Measurements from ENCODE around the gene LHX6. TPM values are rescaled to one million over a fixed set of nuclear protein-coding genes. Genes with fewer than 3 reads are reported as not detected.

Gene LHX6
- total and polyA plus RNA-seq, 2 of the 8 experiments (the other 6 are each of a cell fraction or from before 2014, with no cell fraction given), result 0.92 to 1.2 TPM

DNA sequence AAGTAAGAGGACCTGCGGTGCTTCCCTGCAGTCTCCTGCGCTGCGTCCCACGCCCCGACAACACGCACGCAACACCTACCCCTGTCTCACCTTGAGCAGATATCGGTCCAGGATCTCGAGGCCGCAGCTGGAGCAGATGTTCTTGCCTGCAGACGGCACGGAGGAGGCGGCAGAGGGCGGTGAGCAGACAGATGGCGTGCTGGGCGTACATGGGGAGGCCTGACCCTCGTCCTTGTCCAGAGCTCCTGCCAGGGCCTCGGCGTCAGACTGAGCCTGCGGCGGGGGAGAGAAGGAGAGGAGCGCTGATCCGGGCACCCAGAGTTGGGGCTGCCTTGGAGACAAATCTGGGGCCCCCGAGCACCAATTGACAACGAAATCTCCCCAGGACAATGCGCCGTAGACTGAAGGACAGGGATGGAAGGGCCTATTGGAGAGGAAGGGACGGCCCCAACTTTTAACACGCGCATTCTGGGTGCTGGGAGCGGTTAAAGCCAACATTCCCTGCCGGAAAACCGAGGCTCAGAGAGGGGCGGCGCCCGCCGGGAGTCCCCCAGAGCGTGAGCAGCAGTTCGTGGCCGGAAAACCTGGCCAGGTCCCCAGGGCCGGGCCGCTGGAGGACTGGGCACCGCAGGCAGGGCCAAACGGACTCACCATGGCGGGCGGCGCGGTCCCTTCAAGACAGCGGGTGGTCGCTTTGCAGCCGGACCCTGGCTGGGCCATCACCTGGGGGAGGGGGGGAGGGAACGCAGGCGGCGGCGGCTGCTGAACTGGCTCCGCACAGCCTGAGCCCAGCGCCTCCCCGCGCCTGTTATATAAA is 1.8 kb downstream of the LHX6 start:
- Histone ChIP-seq H3K9me3 (ENCODE audit: insufficient read depth in 2 of 2, low read depth in 1 of 2, low read length in 1 of 2) (no peaks in the 10 kb centered on the region), H3K79me2 (ENCODE audit: control insufficient read depth in 1 of 2, insufficient read depth in 2 of 2, low read length in 2 of 2) (no peaks in the 10 kb centered on the region), H4K8ac (ENCODE audit: extremely low read depth, insufficient read depth, low read length) (no peak overlapping the region), H4K20me1 (replicated peaks in 1 of 2; ENCODE audit: control insufficient read depth in 1 of 2, insufficient read depth in 2 of 2, low read length in 2 of 2) (peaks cover 11 to 34% of the 10 kb centered on the region in 2 experiments), H4K91ac (replicated peaks; ENCODE audit: insufficient read length, low read length) (peak overlapping the region; percentile 29), H3K27me3 (replicated peaks in 1 of 4; ENCODE audit: control insufficient read depth in 3 of 4, extremely low read depth in 1 of 4, insufficient read depth in 3 of 4, low read length in 3 of 4) (peaks cover 82 to 100% (median 95%) of the 10 kb centered on the region in 4 experiments), H3K27ac (ENCODE audit: low read depth, low read length) (no peak overlapping the region), H3K4me2 (ENCODE audit: insufficient read depth in 1 of 2, low read depth in 2 of 2, low read length in 2 of 2) (peak overlapping the region; percentile 57 to 73), H3K4me1 (replicated peaks in 1 of 4; ENCODE audit: control insufficient read depth in 3 of 4, insufficient read depth in 4 of 4, low read length in 3 of 4) (peaks cover 0 to 34% (median 17%) of the 10 kb centered on the region in 4 experiments; a peak in 6 of 7 replicates), H3K23me2 (ENCODE audit: low read depth, low read length) (peaks cover 4% of the 10 kb centered on the region; the same call in 1 of the 2 replicates), H3K36me3 (ENCODE audit: control insufficient read depth in 2 of 4, insufficient read depth in 4 of 4, low read length in 3 of 4) (peaks cover 0 to 4% (median 0%) of the 10 kb centered on the region in 4 experiments; a peak in 1 of 8 replicates), H2BK15ac (ENCODE audit: low read length) (peak overlapping the region; percentile 20; the same call in 1 of the 2 replicates), H2BK20ac (ENCODE audit: low read length) (no peak overlapping the region), H3K4ac (replicated peaks; ENCODE audit: insufficient read length, low read depth, low read length) (no peak overlapping the region), H3K9ac (replicated peaks in 1 of 4; ENCODE audit: extremely low read depth in 1 of 4, low read depth in 3 of 4, low read length in 3 of 4) (no peak overlapping the region), H2AFZ (ENCODE audit: low read length) (no peak overlapping the region), H3K79me1 (ENCODE audit: low read depth, low read length) (no peaks in the 10 kb centered on the region), H3K14ac (ENCODE audit: insufficient read length) (no peak overlapping the region), H4K5ac (ENCODE audit: insufficient read length, low read depth, low read length) (no peak overlapping the region), H2AK5ac (ENCODE audit: low read depth, low read length) (no peak overlapping the region), H2BK12ac (ENCODE audit: low read depth, low read length) (peak overlapping the region; percentile 69; the same call in 1 of the 2 replicates), H3K23ac (ENCODE audit: insufficient read length) (no peak overlapping the region), H3K4me3 (ENCODE audit: extremely low read depth in 1 of 4, insufficient read depth in 2 of 4, low read depth in 3 of 4, low read length in 4 of 4) (peak overlapping the region in 3 of 4 experiments; percentile 9 to 48 (median 16); a peak in 6 of 8 replicates), H2BK120ac (replicated peaks; ENCODE audit: low read depth, low read length) (no peak overlapping the region), H2BK5ac (ENCODE audit: low read depth, low read length) (no peak overlapping the region), H3K56ac (replicated peaks; ENCODE audit: insufficient read length, low read depth, low read length) (no peak overlapping the region), H3K18ac (ENCODE audit: extremely low read depth, low read length) (no peak overlapping the region)
- ChIA-PET CTCF (ENCODE audit: partially characterized antibody) (interaction anchor here (0.9 to 1.7 kb wide), 6 partner anchors 13 to 125 kb away, joined by 3 to 10 read pairs (median 3); no protein-coding TSS in a partner anchor), POLR2A (ENCODE audit: partially characterized antibody) (interaction anchor here (1.3 to 2.7 kb wide), 2 partner anchors 11 to 38 kb away, joined by 6 to 26 read pairs; partner anchors contain the start of genes MRRF and RBM18)
- TF ChIP-seq SUZ12 (IDR thresholded peaks at IDR 0.05; ENCODE audit: low read length) (peak; percentile 87), EZH2 (IDR thresholded peaks at IDR 0.05; ENCODE audit: low read depth, low read length, severe bottlenecking) (peak; percentile 88), ASH2L (IDR thresholded peaks at IDR 0.05; ENCODE audit: low read length) (no peak), CBX8 (IDR thresholded peaks at IDR 0.05; ENCODE audit: borderline replicate concordance, low read depth, low read length) (peak; percentile 95; the same call in 1 of the 2 replicates), RNF2 (IDR thresholded peaks at IDR 0.05; ENCODE audit: borderline replicate concordance, low read depth, low read length, missing control alignments, poor library complexity, severe bottlenecking) (peak; percentile 89), TBP (IDR thresholded peaks at IDR 0.05; ENCODE audit: low read depth, low read length) (no peak)
- FAIRE-seq (no peak), DNase-seq (ENCODE audit: low read depth in 1 of 2, low spot score in 2 of 2) (peak in 1 of 2 experiments; percentile 73)
- 2% methylated on average over 49 of the region's 59 CpGs; no CpG with 5 or more reads in 1 of the 2 experiments for whole genome bisulfite sequencing, 2 experiments (ENCODE audit: extremely low coverage in 1 of 2, insufficient coverage in 1 of 2, insufficient read length in 1 of 2, insufficient replicate concordance in 2 of 2, low coverage in 1 of 2, low lambda C conversion rate in 2 of 2, missing lambda C conversion rate in 1 of 2)
